Trophoblast cell (in vitro differentiated cells and primary cell): ENCODE measurements around the gene BCHE.

Experiments used
- DNase-seq, 2 donors: peaks; one replicate each; pipeline ENCODE4 v3.0.0-alpha.2; 2016
- H2AFZ ChIP-seq: 2 replicates; pipeline ENCODE4 v1.6.1; 2013; ENCODE audit warnings: low read length, moderate library complexity, mild to moderate bottlenecking; ENCODE audit not compliant: insufficient read depth, poor library complexity
- H2AK5ac ChIP-seq: 2 replicates; pipeline ENCODE4 v1.6.1; 2013; ENCODE audit warnings: mild to moderate bottlenecking, low read length
- H2BK120ac ChIP-seq: 2 replicates; pipeline ENCODE4 v1.6.1; 2013; ENCODE audit warnings: low read length, mild to moderate bottlenecking, moderate library complexity; ENCODE audit not compliant: insufficient read depth, poor library complexity
- H2BK12ac ChIP-seq: 2 replicates; pipeline ENCODE4 v1.6.1; 2013; ENCODE audit warnings: mild to moderate bottlenecking, low read length, moderate library complexity
- H2BK5ac ChIP-seq: 2 replicates; pipeline ENCODE4 v1.6.1; 2013; ENCODE audit warnings: low read length, low read depth, moderate library complexity, mild to moderate bottlenecking; ENCODE audit not compliant: poor library complexity
- H3K14ac ChIP-seq: 2 replicates; pipeline ENCODE4 v1.6.1; 2013; ENCODE audit warnings: mild to moderate bottlenecking, low read length
- H3K18ac ChIP-seq: 2 replicates; pipeline ENCODE4 v1.6.1; 2013; ENCODE audit warnings: mild to moderate bottlenecking, low read length
- H3K23ac ChIP-seq: 2 replicates; pipeline ENCODE4 v1.6.1; 2013; ENCODE audit warnings: low read length
- H3K27ac ChIP-seq: 2 replicates; pipeline ENCODE4 v1.5.1; 2013; ENCODE audit warnings: low read depth, mild to moderate bottlenecking, inconsistent platforms, low read length, moderate library complexity
- H3K27me3 ChIP-seq: 2 replicates; pipeline ENCODE4 v1.6.1; 2013; ENCODE audit warnings: inconsistent platforms, mild to moderate bottlenecking, low read length, moderate library complexity; ENCODE audit not compliant: insufficient read depth
- H3K36me3 ChIP-seq, 2 experiments: 1 replicate in 1 of 2; 2 replicates in 1 of 2; pipeline ENCODE4 v1.6.1; 2013; ENCODE audit warnings: low read length in 2 of 2, mild to moderate bottlenecking in 2 of 2, moderate library complexity in 1 of 2; ENCODE audit not compliant: insufficient read depth in 2 of 2, control insufficient read depth in 1 of 2
- H3K4ac ChIP-seq: 2 replicates; pipeline ENCODE4 v1.6.1; 2013; ENCODE audit warnings: low read depth, mild to moderate bottlenecking, low read length, moderate library complexity
- H3K4me1 ChIP-seq, 2 experiments: 1 replicate in 1 of 2; 2 replicates in 1 of 2; pipeline ENCODE4 v1.6.1; 2013; ENCODE audit warnings: low read length in 2 of 2, mild to moderate bottlenecking in 2 of 2, moderate library complexity in 1 of 2; ENCODE audit not compliant: insufficient read depth in 2 of 2, control insufficient read depth in 1 of 2
- H3K4me2 ChIP-seq: 2 replicates; pipeline ENCODE4 v1.6.1; 2013; ENCODE audit warnings: inconsistent platforms, mild to moderate bottlenecking, low read length, moderate library complexity
- H3K4me3 ChIP-seq: 2 replicates; pipeline ENCODE4 v1.5.1; 2013; ENCODE audit warnings: mild to moderate bottlenecking, low read depth, low read length, inconsistent platforms
- H3K79me1 ChIP-seq: one replicate; pipeline ENCODE4 v1.6.1; 2013; ENCODE audit warnings: low read length
- H3K79me2 ChIP-seq: 2 replicates; pipeline ENCODE4 v1.6.1; 2013; ENCODE audit warnings: low read length, mild to moderate bottlenecking; ENCODE audit not compliant: control insufficient read depth, insufficient read depth, poor library complexity
- H3K9ac ChIP-seq: 2 replicates; pipeline ENCODE4 v1.6.1; 2013; ENCODE audit warnings: mild to moderate bottlenecking, low read length
- H3K9me3 ChIP-seq: 2 replicates; pipeline ENCODE4 v1.6.1; 2013; ENCODE audit warnings: low read depth, mild to moderate bottlenecking, control low read depth, inconsistent platforms, low read length; ENCODE audit not compliant: insufficient read depth
- H4K12ac ChIP-seq: 2 replicates; pipeline ENCODE4 v1.6.1; 2013; ENCODE audit warnings: low read depth, mild to moderate bottlenecking, low read length, moderate library complexity
- H4K8ac ChIP-seq: 2 replicates; pipeline ENCODE4 v1.6.1; 2013; ENCODE audit warnings: low read depth, mild to moderate bottlenecking, low read length, moderate library complexity
- H4K91ac ChIP-seq: one replicate; pipeline ENCODE4 v1.6.1; 2013; ENCODE audit warnings: low read depth, mild to moderate bottlenecking, low read length, moderate library complexity
- WGBS: extraction: QIAGEN DNeasy Blood & Tissue Kit; methylation state at CpG from one replicate; pipeline ENCODE4 v1.1.7; 2013; ENCODE audit warnings: missing lambda C conversion rate; ENCODE audit not compliant: insufficient read length, insufficient coverage; ENCODE audit errors: extremely low coverage; 5-methylcytosine and 5-hydroxymethylcytosine counted together

BCHE gene

GRCh38 chr3:165725296-165725695, 111.9 kb downstream of the BCHE start:
- H3K27ac ChIP-seq, result no peak overlapping the region
- no peak overlapping the region for H3K4me2 ChIP-seq
- H3K27me3 ChIP-seq, result no peaks in the 10 kb centered on the region
- H4K91ac ChIP-seq, result no peak overlapping the region
- peaks cover 5% of the 10 kb centered on the region for H3K9me3 ChIP-seq
- no peak overlapping the region for H2BK120ac ChIP-seq
- H3K23ac ChIP-seq, result no peak overlapping the region
- no peak overlapping the region for H2AFZ ChIP-seq
- H3K36me3 ChIP-seq, result no peaks in the 10 kb centered on the region
- H3K4me3 ChIP-seq, result no peak overlapping the region
- no peak overlapping the region for H2BK12ac ChIP-seq
- H2AK5ac ChIP-seq, result no peak overlapping the region
- H2BK5ac ChIP-seq, result no peak overlapping the region
- no peak overlapping the region for H3K18ac ChIP-seq
- H3K9ac ChIP-seq, result no peak overlapping the region
- no peak overlapping the region for H3K14ac ChIP-seq
- DNase-seq, result no peak
- no peak overlapping the region for H4K8ac ChIP-seq
- no peak overlapping the region for H4K12ac ChIP-seq
- no peak overlapping the region for H3K4ac ChIP-seq
- no peaks in the 10 kb centered on the region for H3K4me1 ChIP-seq
- no peaks in the 10 kb centered on the region for H3K79me1 ChIP-seq
- no peaks in the 10 kb centered on the region for H3K79me2 ChIP-seq
- WGBS, result no CpG with 5 or more reads among the region's 2 CpGs
